ENCODE data around the gene ADCY5.

DNA sequence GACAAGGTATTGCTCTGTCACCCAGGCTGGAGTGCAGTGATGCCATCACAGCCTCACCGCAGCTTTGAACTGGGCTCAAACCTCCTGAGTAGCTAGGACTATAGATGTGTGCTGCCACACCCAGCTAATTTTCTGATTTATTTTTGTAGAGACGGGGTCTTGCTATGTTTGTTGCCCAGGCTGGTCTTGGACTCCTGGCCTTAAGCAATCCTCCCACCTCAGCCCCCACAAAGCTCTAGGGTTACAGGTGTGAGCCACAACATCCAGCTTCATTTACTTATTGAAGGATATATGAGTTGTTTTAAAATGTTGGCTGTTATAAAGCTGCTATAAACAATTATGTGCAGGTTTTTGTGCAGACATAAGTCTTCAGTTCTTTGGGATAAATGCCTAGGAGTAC, 184.9 kb downstream of the ADCY5 start:
- TF ChIP-seq CTCF (IDR thresholded peaks at IDR 0.05 in 8 of 11, conservative IDR thresholded peaks at IDR 0.05 in 3 of 11) (no peak), POLR2A (IDR thresholded peaks at IDR 0.05) (no peak)

Data from spleen (tissue), 7 donors.